ENCODE results near the gene RDH16. TPM values are rescaled to one million over a fixed set of nuclear protein-coding genes. Genes with fewer than 3 reads are reported as not detected.

Gene RDH16
- total RNA-seq, 4 donors from 2014 or later: 1.5 to 1.8 (median 1.7) TPM; not detected in 1

GRCh38 chr12:56953314-56953713, 4.1 kb downstream of the RDH16 start:
- Histone ChIP-seq H3K9me3 (peaks cover 0 to 7% (median 0%) of the 10 kb centered on the region in 4 donors), H3K36me3 (peaks cover 0 to 41% (median 0%) of the 10 kb centered on the region in 3 donors), H3K27ac (no peak overlapping the region), H3K4me3 (no peak overlapping the region), H3K4me1 (no peaks in the 10 kb centered on the region), H3K27me3 (no peaks in the 10 kb centered on the region)
- no peak for DNase-seq (ENCODE audit: low spot score in 2 of 2)
- WGBS, 2 donors: 5 to 39% methylated on average over 1 of the region's 1 CpG
- no peak for TF ChIP-seq POLR2A (IDR thresholded peaks at IDR 0.05)
- no peak for TF ChIP-seq EP300 (IDR thresholded peaks at IDR 0.05)
- no peak for TF ChIP-seq CTCF (IDR thresholded peaks at IDR 0.05)

GRCh38 chr12:56951582-56952339, 5.6 kb downstream of the RDH16 start:
- 88 to 90% methylated on average over 11 of the region's 11 CpGs for WGBS, 2 donors
- H3K4me1 ChIP-seq: no peaks in the 10 kb centered on the region
- TF ChIP-seq POLR2A (IDR thresholded peaks at IDR 0.05) (no peak), CTCF (IDR thresholded peaks at IDR 0.05) (no peak), EP300 (IDR thresholded peaks at IDR 0.05) (no peak)
- H3K27me3 ChIP-seq: no peaks in the 10 kb centered on the region
- peaks cover 0 to 11% (median 0%) of the 10 kb centered on the region in 4 donors for H3K9me3 ChIP-seq
- H3K36me3 ChIP-seq: peaks cover 0 to 38% (median 0%) of the 10 kb centered on the region in 3 donors
- no peak overlapping the region for H3K4me3 ChIP-seq
- DNase-seq (ENCODE audit: low spot score in 2 of 2): no peak
- no peak overlapping the region for H3K27ac ChIP-seq

GRCh38 chr12:56948881-56949280, 8.5 kb downstream of the RDH16 start:
- no peak overlapping the region for H3K4me3 ChIP-seq
- H3K27me3 ChIP-seq: no peaks in the 10 kb centered on the region
- H3K36me3 ChIP-seq: peaks cover 0 to 38% (median 0%) of the 10 kb centered on the region in 3 donors
- 95 to 100% methylated on average over 2 of the region's 2 CpGs for WGBS, 2 donors
- DNase-seq (ENCODE audit: low spot score in 2 of 2): no peak
- H3K4me1 ChIP-seq: no peaks in the 10 kb centered on the region
- TF ChIP-seq CTCF (IDR thresholded peaks at IDR 0.05) (no peak), EP300 (IDR thresholded peaks at IDR 0.05) (no peak), POLR2A (IDR thresholded peaks at IDR 0.05) (no peak)
- H3K27ac ChIP-seq: no peak overlapping the region
- H3K9me3 ChIP-seq: peaks cover 0 to 15% (median 0%) of the 10 kb centered on the region in 4 donors

- TF ChIP-seq EP300 (IDR thresholded peaks at IDR 0.05): no peak
- TF ChIP-seq CTCF (IDR thresholded peaks at IDR 0.05): no peak
- no peak for TF ChIP-seq POLR2A (IDR thresholded peaks at IDR 0.05)
- Histone ChIP-seq H3K36me3 (peaks cover 0 to 38% (median 0%) of the 10 kb centered on the region in 3 donors), H3K9me3 (peaks cover 0 to 16% (median 0%) of the 10 kb centered on the region in 4 donors), H3K4me3 (no peak overlapping the region), H3K27ac (no peak overlapping the region), H3K27me3 (no peaks in the 10 kb centered on the region), H3K4me1 (no peaks in the 10 kb centered on the region)
- DNase-seq (ENCODE audit: low spot score in 2 of 2): no peak
These were observed 9.0 kb downstream of the RDH16 start for GRCh38 chr12:56948457-56948777.

GRCh38 chr12:56947633-56948456, 9.6 kb downstream of the RDH16 start:
- Histone ChIP-seq H3K27me3 (no peaks in the 10 kb centered on the region), H3K27ac (no peak overlapping the region), H3K4me3 (no peak overlapping the region), H3K4me1 (no peaks in the 10 kb centered on the region), H3K9me3 (peaks cover 0 to 20% (median 0%) of the 10 kb centered on the region in 4 donors), H3K36me3 (peaks cover 0 to 38% (median 0%) of the 10 kb centered on the region in 3 donors)
- 80 to 82% methylated on average over 6 of the region's 6 CpGs for WGBS, 2 donors
- TF ChIP-seq POLR2A (IDR thresholded peaks at IDR 0.05) (no peak), CTCF (IDR thresholded peaks at IDR 0.05) (no peak), EP300 (IDR thresholded peaks at IDR 0.05) (no peak)
- no peak for DNase-seq (ENCODE audit: low spot score in 2 of 2)

Measured in tibial nerve (tissue), 4 donors.